HG03378 (cell line): ENCODE data around the gene PPP2R2B.

Experiments
- ATAC-seq: cut with Tn5 transposase; IDR thresholded peaks from one replicate; pipeline ENCODE4 v1.9.1; 2021; ENCODE audit warnings: mild to moderate bottlenecking, moderate library complexity; ENCODE audit not compliant: unreplicated experiment

PPP2R2B gene

DNA sequence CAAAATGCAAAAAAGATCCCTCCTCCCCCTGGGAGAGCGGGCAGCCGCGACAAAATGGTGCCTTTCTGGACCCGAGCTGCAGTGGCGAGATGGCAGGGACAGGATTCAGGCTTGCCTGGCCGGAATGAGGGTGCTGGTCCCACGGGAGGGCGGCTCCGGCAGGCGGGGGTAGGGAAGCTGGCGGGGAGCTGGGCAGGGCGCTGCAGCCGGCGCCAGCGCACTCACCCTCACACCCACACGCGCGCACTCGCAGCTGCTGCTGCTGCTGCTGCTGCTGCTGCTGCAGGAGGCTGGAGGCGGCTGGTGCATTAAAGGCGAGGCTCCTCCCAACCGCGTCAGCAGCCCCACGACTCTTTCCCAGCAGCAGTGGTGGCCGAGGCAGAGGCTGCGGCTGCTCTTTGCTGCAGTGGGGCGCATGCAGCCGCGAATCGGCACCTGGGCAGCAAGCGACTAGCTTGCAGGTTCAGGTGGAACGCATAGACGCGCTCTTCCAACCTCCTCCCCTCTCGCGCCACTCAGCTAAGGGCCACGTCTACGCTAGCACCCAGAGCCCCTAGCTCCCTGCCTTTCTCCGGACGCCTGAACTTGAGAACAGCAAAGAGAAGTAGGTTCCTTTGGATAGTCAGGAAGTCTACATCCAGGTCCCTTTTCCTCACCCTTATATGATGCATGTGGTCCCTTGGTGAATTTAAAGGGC is at the start of gene PPP2R2B:
Gene PPP2R2B (minus strand): TSS at position 282 of the 697 bp plus-strand sequence.
- no peak for ATAC-seq

DNA sequence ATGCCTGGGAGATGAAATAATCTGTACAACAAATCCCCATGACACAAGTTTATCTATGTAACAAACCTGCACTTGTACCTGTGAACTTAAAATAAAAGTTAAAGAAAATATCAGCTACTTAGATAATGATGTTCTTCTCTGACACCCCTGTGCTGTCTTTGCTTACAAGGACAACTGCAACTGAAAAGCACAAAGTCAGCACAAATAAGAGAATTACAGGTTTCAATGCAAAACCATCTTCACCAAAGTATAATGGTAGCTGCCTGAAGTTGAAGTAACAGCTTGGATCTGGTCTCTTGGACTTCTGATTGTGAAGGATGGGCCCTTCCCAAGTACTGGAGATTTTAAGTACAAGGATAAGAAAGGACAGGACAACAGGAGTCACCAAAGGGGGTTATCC is 45.6 kb upstream of the PPP2R2B start:
- no peak for ATAC-seq

DNA sequence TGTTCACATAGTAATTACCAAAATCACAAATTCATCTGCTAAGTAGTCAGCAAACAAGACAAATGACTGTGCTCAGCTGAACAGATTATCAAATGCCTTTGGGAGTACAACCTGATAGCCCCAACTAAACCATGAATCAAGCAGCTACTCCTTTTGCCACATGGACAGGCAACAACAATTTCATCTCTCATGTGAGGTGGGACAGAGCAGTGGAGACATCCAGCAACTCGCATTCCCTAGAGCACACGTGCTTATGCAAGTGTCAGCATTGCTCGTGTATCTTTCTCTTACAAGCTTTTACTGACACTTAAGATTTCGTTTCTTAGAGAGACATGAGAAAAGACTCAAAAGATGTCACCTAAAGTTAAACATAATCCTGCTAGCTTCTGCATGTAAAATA is 42.7 kb upstream of the PPP2R2B start:
- no peak for ATAC-seq

DNA sequence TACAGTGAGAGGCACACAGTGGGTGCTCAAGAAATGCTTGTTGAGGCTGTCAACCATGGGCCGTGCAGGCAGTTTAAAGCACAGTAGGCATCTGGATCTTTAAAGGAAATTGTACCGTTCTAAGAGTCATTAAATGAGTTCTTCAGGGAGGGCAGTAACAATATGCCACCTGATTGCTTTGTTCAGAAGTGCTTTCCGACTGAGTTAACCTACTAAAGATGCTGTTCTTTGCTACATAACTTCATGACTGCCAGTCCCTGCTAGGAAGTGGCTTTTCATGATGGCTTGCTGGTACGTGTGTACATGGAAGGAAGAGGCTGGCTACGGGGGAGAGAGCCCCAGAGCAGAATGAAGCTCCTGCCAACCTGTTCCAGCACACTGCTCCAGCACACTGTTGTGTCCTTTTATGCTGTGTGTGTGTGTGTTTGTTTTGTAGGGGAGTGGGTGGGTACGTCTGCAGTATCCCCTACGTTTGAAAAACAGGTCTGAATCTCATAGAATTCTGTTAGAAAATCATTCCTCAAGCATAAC is 41.9 kb upstream of the PPP2R2B start:
- no peak for ATAC-seq

DNA sequence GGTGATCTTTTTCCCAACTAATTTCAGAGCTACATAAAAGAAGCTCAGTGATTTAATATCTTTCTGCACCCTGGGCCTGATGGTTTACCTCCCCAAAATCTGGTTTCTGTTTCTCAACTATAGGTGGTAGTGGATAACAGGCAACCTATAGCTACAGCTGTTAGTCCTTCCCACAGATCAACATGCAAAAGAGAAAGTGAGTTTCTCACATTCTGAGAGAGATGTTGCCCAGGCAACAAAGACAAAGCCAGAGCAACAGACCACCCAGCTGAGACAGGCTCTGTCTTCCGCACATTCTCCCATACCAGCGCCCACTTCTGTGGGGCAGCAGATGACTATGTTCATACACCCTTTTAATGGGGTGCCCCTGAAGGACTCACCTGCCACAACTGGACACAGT is 40.7 kb upstream of the PPP2R2B start:
- ATAC-seq: no peak

DNA sequence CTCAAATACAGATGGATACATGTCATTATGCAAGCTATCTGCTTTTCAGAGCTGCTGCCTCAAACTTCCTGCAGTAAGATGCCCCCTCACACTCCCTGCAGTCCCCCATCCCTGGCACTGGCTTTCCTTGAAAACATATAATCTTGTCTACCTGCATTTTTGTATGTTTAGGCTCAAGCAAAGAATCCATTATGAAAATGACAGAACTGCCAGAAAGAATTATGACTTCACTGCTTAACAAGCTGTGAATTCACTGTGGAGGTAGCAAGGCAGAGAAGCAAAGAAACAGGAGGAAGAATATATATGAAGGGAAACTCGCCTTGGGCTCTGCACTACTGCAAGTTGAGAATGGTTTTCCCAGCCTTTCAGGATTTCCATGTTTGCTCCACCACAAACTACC is 39.4 kb upstream of the PPP2R2B start:
- no peak for ATAC-seq

DNA sequence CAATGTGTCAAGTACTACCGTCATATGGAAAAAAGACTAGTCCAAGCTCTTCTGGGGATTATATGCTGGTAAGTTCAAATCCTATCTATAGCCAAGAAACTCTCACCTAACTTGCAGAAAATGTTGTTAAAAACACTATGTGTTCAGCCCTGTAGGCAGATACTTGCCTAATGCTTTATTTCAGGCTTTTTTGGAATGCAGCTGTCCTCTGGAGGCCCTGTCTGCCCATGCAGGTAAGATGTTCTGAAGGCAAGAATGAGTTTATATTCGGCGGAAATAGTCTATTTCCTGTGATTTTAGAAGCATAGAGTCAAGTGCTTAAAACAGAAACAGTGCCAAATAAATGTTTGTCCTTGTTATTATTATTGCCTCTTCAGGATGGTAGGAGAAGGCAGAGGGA is 34.3 kb upstream of the PPP2R2B start:
- ATAC-seq: no peak

DNA sequence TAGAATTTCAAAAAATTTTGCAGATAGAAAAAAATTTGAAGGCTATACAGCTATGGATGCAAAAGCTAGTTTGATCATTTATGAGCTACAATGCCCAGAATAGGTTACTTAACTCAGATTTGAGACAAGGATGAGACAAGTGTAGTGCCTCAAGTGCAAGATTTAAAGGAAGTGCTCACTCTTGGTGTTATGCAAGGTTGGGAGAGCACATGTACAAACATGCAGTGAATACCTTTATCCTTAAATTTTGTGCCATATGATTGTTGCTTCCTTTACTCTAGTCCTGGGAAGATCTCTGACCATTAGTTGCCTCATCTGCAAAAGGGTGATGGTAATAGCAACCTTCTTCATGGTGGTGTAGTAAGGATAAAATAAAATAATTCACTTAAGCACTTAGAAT is 31.7 kb upstream of the PPP2R2B start:
- no peak for ATAC-seq

DNA sequence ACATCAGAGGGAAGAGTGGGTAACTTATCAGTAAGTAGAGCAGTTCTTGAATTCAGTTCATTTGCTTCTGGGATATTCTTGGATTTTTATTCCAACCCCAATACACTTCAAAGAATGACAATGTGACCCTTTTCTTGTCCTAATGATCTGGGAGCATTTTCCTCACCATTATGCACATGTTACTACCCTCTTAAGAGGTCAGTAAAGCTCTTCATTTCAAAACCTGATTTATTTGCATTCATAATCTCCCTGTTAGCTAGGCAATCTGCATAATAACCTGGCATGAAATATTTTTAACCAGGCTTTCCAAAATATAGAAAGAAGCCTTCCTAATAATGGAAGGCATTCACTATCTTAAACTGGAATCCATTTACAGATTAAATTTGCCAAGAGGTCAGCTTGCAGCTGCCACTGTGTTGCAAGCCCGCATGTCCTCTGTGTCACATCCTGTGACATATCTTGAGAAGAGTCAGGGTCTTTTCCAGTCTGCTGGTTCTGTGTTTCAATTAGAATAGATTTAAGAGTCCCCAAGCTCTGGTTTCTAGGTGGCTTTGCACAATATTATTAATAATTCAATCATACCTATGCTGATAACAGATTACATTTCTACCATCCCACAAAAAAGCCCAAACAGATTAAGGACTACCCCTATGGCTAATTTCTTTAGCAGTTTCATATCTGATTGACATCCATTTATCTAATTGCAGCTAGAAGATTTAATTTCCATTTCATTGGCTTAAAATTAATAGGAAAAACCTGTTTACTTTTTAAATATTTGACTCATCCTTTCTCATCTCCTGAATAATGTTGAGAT is 30.9 kb upstream of the PPP2R2B start:
- ATAC-seq: no peak

DNA sequence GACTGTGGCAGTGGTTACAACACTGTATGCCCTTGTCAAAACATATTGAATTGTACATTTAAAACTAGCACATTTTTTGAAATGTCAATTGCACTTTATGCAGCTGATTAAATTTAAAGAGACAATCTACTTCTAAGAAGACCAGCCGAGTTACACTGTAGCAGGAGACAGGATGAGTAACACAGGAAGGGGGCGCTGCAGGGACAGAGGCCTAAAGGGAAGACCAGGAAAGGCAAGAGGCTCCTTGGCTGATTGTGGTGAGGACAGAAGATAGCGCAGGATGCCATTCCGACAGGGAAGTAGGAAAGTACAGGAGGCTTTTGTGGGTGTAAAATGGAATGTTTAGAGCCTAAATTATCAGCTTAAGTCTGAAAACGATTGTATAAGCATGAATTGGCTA is 28.2 kb upstream of the PPP2R2B start:
- ATAC-seq: no peak

DNA sequence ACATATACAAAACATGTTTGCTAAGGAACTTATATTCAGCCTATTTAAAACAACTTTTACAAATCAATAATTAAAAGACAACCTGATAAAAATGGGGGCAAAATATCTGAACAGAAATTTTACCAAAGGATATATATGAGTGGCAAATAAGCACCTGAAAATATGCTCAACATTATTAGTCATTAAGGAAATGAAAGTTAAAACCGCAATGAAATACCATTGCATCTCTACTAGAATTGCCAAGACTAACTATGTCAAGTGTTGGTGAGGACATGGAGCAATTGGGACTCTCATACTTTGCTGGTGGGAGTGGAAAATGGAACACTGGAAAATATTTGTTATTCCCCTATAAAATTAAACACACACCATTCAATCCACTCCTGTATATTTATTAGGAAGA is 26.3 kb upstream of the PPP2R2B start:
- ATAC-seq: no peak

DNA sequence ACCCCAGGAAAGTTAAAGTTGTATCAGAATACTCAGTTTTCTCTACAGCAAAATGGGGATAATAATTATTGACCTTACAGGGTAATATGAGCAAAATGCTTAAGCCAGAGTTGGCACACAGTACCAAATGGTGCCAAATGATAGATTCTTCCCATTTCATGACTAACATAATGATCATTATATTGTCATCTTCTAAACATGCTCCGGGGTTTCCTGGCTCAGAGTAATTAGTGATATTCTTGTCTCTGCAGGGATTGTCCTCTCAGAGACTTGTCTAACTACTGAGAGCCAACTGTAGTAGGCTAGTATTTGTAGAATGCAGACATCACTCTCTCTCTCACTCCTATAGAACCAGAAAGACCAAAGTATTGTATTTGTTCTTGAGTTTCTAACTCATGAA is 25.2 kb upstream of the PPP2R2B start:
- no peak for ATAC-seq

DNA sequence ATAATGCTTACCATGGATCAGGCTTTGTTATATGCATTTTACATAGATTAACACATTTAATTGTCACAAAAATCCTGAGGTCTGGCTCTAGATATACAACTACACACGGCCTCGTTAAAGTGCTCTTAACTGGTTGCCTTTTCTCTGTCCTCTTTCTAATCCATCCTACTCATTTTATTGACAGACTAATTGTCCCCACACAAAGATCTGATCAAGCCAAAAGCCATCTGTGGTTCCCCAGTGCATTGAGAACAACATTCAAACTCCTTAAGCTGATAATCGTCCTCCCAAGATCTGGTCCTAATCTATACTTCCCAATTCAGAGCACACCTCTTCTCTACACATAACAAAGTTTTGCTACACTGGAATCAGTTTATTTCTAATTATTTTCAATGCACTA is 23.9 kb upstream of the PPP2R2B start:
- ATAC-seq: no peak

DNA sequence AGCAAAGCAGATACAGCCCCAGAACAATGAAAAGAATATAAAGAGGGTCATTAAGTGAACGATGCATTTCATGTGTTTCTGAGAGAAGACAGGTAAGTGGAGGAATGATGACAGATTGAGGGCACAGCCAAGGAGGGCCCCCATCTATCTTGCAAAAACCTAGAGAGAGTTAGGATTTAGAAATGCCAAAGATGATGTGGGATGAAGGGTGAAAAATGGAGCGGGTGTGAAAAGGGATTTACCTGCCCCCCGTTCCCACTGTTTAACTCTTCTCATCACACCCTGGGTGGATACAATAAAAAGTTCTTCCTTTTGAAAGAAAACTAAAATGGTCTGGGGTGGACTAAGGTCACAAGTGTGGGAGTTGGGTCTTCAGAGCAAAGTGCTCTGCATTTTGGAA is 18.5 kb upstream of the PPP2R2B start:
- ATAC-seq: no peak

DNA sequence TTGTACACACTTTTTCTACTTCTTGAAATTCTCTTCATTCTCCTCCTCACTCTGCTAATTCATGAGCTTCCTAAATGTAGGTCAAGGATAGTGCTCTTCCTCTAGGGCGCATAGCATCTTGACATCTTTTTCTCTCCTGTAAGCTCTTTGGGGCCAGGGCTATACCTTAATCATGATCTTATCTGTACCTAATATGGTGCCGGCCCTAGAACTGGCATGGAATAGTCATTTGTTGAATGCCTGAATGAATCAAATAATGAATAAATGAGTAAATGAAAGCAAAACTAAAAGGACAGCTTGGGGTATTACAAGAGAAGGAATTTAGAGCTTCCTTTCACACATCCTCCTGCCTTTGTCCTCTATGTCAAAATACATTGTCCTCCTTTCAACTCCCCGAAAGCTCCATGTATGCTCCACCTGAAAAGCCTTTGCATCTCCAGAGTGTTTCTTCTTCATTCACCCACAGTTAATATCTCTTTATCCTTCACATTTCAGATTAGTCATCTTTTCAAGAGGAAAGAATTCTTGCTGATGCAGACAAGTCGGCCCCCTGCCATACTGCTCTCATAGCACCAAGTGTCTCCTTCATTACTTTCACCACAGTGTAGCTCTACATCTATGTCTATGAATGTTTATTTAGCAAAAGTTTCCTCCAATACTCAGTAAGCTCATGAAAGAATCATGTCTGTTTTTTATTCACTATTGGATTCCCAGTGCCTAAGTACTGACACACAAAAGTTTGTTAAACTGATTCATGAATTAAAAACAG is 16.4 kb upstream of the PPP2R2B start:
- ATAC-seq: no peak

DNA sequence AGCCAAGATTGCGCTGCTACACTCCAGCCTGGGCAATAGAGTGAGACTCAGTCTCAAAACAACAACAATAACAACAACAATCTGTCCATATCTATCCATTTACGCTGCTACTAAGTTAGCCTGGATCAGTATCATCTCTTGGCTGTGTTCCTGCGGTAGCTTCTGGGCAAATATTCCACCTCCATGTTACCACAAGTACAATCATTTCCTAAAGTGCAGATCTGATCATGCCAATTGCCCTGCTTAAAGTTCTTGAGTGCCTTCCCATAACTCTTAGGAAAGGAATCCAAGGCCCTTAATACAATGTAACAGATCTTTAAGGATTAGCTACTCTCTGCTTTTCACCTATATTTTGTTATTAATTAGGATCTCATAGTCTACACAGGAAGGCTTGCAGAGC is 15.4 kb upstream of the PPP2R2B start:
- ATAC-seq: no peak

DNA sequence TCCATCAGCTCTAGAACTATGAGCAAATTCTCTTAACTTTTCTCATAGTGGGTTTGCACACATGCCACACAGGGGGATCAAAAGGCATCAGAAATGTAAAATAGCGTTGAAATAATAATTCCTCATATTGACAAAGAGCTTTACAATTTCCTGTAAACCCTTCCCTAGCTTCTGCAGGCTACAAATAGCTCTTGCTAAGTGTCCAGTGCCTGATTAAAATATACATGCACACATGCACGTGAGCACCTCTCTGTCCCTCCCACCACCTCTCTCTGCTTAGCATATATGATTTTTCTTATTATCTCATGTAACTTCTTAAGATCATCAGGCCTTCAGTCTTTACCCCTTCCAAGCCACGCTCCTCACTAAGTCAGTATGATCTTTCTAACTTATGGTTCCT is 13.7 kb upstream of the PPP2R2B start:
- no peak for ATAC-seq

DNA sequence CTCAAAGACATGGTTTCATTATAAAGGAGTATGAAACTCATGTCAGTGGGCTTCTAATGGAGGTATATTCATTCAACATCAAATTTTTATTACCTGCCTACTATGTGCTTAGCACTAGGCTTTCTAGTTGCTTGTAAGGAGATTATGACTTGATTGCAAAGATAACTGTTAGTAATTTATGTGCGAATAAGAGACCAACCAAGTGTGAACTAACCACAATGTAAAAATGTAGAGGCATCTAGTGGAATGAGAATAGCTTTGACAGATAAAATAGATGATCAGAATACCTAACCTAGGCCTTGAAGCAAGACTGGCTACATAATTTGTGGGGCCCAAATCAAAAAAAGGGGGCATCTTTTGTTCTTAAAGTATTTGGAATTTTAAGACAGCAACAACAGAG is 13.0 kb upstream of the PPP2R2B start:
- no peak for ATAC-seq

DNA sequence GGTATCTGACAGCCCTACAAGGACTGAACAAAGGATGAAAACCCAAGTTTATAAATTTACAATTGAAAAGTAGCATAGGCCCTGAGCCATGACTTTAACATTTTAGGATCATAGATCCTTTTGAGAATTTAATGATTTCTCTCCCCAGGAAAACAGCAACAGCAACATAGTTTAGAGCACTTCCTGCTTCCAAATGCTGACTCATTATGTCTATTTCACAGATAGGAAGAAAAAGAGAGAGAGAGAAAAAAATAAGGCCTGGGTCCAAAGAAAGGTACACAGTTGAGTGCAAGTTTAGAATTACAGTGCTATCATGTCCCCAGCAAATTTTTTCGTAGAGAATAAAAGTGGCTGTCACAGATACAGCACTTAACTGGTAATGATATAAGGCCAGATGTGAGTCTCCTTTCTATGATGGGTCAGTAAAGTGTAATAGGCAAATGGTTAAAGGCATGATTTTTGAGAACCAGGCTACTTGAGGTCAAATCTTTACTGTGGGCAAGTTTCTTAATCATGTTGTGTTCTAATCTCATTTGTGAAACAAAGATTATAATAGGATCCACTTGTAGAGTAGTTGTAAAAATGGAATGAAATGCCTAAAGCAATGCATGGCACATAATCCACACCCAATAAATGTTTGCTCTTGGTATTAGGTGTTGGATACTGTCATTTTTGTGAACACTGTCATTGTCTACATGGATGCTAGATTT is 12.3 kb upstream of the PPP2R2B start:
- ATAC-seq: no peak

DNA sequence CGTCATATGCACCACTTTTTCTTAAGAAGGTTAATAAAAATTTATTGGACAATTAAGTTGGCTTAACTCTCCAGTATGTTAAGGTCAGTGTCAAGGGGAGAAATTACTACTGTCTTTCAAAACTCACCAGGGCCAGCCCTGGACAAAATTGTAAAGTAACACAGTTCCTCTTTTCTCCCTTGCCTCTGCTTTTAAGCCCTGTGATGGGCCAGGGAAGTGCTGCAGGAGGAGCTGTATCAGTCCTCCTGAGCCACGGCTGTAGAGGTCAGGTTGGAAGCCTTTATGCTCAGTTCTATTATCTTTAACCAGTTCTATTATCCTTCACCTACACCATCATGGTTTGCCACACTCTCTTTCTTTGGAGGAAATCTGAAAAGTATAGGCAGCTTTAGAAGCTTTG is 11.5 kb upstream of the PPP2R2B start:
- no peak for ATAC-seq

DNA sequence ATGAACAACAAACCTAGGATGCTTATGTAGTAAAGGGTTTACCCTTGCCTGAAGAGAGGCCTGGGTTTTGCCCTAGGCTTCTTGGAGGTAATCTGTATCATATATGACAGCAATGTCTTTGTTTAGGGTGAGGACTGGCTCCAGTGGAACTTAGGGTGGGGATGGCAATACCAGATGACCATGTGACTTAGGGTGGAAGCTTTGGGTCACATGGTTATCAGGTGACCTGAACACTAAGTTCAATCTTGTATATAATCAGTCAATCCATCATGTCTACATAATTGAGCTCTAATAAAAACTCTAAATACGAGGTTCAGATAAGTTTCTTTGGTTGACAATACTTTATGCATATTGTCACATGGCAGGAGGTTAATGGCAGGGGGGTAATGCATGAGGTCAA is 10.6 kb upstream of the PPP2R2B start:
- no peak for ATAC-seq
